Stimulated activated CD8-positive, alpha-beta memory T cell treated with anti-CD3 and anti-CD28 coated beads, Interleukin-12 subunit alpha, Interleukin-12 subunit beta, amount 100 ng/mL, for 24 hours (primary cell): ENCODE data around the gene BCAN.

Experiments
- DNase-seq: peaks from one replicate; pipeline ENCODE4 v3.0.0-alpha.2; 2020; ENCODE audit errors: extremely low read depth

The BCAN gene

DNA sequence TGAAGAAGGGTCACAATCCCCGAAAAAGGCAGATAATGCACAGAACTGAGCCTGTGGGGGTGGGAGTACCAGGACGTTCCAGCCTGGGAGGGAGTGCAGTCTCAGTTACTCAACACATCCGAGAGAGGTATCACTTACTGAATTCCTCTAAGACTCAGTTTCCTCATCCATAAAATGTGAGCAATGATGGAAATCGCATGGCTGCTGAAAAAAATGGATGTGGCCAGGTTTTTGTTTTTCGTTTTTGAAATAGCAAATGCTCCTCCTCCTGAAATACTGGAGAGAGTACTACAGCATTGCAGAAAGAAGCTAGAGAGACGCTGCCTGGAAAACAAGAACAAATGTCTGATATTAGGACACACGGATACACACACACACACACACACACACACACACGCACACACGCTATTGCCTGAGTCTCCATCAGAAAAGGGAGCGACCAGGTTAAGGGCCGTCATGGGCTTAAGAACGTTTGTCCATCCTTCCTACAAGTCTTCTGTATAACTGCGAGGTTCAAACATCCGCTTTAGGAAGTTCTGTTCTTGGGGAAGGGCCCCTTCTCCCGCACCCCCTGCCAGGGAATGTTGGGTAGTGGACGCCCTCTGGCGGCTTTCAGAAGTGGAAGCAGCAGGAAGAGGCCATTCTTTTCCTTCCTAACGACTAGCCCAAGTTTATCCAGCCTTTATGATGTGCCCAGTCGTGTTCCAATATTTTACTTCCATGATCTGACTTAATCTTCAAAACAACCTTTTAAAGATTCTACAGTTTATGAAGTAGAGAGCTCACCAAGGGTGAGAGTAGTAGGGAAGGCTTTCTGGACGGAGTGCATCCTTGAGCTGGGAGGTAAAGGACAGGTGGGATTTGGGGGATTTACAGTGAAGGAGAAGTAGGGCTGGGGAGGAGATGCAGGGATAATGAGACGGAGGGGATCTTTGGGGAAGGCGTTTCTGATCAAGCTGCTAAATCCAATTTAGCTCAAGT is 36.0 kb downstream of the BCAN start:
- DNase-seq, result no peak

DNA sequence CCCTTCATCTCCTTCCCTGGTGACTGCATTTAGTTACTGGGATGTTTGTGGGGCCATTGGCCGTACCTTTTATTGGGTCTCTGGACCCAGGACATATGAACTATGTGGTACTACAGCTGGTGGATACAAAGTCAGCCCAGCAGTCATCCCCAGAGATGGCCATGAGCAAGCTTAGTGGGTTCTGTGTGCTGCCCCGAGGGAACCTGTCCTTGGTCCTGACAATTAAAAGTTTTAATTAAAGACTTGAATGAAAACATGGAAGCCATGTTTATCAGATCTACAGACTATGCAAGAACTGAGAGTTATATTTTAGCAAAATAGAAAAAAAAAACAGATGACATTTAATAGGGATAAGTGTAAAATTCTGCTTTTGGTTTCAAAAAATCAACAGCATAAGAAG is 38.1 kb downstream of the BCAN start:
- DNase-seq, result no peak

DNA sequence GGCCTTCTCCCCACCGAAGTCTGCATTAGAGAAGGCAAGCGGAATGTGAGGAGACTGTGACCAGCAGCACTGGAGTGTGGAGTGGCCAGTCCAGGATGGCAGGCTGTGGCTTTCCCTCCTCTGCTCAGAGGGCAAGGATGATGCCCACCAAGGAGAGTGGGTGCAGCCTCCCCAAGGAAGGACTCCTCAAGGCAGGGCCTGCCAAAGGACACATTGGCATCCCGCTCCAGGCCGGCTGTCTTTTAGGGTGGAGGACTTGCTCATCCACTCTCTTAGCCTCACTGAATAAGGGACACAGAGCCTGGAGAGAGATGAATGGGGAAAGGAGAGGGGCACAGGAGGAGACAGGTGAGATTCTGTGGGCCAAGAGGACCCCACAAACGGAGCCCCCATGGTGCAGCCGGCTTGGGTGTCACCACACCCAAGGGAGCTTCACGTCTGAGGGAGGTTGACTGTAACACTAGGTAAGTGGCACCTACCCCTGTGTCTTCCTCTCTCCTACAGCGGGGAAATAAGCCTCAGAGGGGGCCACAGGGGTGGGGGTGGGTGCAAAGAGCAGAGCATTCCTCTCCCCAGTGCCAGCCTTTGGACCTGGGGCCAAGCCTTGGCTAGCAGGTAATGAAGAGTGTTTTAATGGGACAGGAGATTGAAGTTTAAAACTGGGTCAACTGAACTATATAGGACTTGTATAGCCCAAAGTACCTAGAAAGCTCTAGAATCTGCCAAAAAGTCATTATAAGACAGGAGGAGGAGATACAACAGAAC is 39.5 kb downstream of the BCAN start:
- no peak for DNase-seq

DNA sequence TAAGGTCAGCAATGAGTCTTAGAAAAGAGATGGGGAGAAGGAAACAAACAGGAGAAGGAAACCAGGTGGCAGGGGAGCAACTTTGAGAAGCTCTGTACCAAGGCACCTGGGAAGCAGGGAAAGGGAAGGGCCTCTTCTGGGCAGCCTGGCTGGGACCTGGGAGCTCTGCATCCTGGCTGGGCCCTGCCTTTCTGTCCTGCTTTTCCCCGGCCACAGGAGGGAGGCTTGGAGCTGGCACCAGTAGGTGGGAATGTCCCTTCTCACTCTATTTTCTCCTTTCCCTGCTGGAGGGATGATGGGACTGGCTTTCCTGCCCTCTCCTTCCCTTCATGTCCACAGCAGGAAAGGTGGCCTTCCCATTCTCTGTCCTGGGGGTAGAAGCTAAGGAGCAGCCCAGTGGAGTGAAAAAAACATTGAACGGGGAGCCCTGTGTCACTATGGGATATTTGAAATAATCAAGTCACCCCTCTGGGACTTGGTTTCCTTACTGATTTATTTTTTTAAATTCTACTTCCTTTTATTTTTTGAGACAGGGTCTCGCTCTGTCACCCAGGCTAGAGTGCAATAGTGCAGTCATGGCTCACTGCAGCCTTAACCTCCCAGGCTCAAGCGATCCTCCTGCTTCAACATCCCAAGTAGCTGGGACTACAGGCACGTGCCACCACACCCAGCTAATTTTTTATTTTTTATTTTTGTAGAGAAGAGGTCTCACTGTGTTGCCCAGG is 40.4 kb downstream of the BCAN start:
- DNase-seq, result no peak

DNA sequence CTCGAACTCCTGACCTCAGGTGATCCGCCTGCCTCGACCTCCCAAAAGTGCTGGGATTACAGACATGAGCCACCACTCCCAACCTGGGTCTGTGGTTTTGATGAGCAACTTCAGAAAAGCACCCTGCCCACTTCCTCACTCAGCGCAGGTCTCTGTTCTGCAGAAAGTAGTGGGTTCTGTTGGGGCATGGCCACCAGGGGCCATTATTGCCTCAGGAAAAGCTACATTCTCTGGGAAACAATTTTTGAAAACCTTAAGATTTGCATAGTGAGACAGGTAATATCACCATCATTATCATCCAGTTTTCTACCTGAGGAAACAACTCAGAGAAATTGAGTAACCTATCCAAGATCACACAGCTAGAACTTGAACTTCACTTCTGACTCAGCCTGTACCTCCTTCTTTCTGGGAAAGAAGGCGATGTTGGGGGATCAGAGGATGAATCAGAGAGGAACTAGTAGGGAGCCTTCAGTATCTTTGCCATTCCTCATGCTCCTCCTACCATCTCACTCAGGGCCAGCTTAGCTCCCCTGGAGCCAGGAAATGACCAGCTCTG is 42.4 kb downstream of the BCAN start:
- DNase-seq, result no peak

DNA sequence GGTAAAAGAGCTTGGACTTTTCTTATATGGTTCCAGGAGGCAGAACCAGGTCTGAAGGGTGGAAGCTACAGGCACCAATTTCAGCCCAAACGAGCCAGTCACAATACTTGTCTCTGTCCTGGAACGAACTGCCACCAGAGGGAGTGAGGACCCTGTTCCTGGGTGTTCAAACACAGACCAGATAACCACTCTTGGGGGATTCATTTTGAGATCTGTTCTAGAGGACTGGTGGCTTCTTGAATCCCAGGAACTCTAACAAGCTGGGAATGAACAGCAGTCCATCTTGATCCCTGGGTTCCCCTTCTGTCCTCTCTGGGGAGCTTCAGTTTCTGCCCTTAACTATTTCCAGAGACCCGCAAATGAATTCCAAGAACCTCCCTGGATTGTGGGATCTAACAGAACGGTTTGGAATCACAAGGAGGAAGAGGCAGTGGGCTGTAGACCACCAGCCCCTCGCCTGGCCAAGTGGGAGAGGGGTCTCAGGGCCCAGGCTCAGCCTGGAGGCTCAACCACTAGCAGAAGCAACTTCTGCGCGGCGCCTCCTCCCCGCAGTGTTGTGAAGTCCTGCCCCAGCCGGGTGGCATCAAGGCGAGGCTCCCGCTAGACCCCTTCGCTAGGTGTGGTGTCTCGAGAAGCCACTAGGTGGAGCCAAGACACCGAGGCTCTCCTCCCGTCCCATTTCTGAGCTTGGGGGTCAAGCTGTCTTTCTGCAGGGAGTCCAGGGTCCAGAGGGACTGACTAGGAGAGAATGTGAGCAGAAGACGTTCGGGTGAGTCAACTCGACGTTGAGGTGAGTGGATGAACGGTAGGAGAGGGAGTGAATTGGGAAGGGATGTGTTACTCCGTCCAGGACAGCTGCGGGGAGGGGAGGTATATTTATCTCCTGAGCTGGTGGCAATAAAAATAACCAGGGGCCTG is 47.4 kb downstream of the BCAN start:
- peak; percentile 39 for DNase-seq

DNA sequence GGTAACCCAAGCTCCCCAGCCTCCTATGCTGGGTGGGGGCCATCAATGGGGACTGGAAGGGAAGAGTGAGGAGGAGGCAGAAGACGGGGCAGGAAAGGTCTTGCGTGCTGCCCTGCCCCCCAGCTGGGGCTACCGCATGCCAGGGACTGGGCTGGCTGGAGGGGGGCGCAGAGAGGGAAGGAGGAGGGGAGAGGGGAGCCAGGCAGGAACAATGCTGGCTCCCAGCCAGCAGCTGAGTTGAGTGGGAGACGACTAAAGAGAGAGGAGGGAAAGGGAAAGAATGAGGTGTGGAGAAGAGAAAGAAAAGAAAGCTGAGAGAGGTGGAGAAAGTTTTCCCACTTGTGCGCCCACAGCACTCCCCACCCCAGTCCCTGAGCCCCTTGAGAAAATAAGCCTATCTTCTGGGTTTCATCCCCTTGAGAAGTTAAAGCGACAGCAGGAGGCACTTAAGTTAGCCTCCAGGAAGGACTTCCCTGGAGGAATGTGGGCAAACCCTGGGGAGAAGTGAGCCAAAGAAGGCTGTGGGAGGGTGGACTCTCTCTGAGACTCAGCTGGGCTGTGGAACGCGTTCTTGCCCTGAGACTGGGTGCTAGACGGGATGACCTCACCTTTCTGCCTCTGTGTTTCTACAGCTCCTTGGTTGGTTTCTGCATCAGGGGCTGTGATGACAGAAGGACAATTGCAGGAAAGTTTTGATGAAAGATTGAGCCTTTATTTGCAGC is 48.2 kb downstream of the BCAN start:
- DNase-seq, result no peak

DNA sequence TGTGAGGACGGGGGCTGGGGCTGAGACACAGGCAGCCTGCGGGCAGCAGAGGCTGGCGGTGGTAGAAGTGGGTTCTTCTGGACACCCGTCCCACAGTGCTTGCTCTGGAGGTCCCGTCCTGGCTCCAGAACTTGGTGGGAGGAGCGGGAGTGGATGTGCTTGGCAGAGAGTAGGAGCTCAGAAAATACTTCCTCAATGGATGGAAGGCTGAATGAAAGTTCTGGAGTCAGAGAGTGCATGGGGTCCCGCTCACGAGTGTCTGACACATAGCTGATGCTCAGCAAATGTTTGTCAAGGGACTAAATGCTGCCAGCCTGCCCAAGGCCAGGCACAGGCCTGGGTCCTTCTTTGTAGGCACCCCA is 48.7 kb downstream of the BCAN start:
- DNase-seq, result no peak

DNA sequence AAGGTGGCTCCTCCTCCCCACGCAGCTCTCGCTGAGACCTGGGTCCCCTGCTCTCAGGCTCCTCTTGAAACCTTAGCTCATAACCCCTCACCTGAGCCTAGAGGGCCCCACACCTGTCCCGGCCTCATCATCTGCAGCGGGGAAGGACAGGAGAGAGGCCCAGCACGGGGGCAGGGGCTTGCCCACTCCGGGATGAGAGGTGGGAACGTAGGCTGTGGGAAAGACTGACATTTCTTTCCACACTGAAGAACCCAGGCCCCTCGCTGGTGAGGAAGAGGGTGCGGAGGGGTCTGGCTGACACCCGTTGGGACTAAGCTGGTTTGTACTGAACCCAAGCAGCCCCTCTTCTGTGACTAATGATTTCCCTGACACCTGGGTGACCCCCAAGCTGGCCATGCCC is 49.3 kb downstream of the BCAN start:
- no peak for DNase-seq

DNA sequence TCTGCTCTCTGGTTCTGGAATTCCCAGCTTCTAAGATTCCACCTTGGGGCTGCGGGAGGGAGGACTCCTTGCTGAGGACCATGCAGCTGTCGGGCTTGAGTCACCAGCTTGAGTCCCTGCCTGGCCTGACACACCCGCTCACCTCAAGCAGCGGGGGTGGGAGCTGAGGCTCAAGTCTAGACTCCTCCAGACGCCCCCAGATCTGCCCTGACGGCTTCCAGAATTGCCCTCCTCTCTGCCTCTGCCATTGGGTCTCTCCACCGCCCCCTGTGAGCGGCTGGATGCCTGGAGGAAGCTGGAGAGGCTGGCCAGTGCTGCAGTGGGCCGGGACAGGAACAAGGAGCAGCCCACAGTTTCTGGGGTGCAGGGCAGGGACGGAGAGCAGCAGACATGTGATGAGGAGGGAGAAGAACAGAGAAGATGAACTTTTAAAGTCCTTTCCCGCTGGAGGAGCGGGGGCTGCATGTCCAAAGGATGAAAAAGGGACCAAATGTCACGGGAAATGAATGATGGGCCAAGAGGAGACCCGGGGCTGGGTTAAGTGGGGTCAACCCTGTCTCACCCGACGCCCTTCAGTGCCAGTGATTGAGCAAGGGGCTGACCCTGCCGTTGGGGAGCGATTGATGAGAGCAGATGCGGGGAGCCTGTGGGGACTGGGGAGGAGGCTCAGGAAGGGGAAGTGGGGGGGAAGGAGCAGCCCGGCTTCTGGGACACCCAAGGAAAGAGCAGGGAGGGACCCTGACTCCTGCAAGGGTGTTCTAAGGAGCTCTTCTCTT is 49.9 kb downstream of the BCAN start:
- DNase-seq, result no peak

DNA sequence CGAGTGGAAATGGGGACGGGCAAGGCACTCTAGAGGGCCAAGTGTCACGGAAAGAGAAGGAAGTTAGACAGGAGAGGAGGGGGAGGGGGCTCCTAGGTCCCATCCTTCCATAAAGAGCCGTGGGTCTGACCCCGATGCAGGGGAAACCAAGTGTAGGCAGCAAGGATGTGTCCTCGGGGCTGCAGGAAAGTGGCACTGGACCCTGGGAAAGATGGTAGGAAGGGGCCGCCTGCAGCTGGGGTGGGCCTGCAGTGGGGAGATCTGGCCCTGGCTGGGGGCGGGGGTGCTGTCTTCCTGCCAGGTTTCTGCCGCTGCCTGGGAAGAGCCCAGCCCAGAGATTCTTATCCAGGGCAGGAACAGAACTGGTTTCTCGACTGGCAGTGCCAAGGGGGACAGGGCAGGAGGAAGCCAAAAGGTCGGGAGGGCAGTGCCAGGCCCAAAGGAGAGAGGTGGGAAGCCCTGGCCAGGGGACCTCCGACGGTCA is 50.6 kb downstream of the BCAN start:
- DNase-seq, result no peak

DNA sequence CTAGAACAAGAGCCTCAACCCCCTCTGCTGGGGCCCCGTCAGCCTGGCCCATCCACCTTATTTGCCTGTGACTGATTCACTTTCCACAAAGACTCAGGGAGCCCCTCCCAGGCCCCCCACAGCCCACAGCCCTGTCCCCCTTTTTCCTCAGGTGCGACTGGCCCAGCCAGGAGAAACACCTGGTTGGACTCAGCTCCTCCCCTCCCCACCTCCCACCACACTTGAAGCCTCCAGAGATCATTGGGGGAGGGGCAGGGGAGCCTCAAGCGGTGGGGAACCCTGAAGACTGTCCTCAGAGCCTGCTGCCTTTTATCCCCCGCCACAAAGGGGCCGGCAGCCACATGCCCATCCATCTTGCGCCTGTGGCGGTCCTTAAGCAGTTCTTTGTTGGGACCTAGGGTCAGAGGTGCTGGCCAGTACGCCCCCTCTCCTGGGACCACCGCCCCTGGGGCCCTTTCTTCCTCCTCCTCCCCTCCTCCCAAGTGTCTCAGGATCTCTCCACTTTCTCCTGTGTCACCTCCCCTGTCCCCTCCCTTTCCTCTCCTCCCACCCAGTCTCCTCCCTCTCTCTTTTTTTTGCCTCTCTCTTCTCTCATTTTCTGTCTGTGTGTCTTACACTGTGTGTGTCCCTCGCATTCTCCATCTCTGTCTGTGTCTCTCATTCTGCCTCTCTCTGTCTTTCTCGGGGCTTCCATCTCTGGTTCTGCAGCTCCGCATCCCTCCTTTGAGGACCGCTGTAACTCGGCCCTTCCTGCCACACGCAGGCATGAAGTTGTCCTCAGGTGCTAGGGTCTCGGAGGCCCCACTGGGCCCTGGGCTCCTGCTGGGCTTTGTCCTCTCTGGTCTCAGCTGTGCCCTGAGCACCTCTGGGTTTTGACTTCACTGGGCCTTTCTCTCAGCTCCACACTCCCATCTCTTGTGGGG is 51.3 kb downstream of the BCAN start:
- no peak for DNase-seq

DNA sequence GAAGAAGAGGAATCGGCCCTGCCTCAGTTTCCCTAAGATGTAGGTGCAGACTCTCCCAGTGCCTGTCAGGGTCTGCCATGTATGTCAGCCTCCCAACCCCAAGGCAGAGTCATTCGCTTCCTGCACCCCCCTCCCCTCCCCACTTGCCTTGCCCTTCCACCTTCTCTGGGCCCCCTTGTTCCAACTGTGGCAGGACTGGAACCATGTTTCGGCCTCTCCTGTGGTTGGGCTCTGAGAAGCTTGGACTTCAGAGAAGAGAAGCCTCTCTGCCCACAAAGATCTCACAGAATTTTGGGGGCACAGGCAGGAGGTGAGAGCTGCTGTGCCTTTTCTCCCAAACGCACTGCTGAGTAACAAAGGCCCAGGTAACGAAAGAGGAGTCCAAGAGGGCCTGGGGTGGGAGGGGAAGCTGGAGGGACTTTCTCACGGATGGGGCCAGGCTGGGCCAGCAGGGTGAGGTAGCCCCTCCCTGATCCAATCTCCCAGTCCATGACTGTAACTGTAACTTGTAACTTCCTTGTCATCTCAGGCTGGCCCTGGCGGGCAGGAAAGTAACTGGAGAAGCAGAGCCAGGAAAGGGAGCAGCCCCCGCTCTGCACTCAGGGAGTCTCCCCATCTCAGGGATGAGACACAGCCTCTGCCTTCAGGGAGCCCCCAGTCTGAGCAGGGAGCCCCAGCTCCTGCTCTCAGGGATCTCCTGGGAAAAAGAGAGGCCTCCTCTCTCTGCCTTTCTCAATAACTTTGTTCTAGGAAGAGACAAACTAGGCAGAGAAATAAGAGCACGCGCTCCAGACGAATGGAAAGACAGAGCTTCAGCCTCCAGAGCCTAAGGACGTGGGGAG is 52.2 kb downstream of the BCAN start:
- DNase-seq, result no peak

DNA sequence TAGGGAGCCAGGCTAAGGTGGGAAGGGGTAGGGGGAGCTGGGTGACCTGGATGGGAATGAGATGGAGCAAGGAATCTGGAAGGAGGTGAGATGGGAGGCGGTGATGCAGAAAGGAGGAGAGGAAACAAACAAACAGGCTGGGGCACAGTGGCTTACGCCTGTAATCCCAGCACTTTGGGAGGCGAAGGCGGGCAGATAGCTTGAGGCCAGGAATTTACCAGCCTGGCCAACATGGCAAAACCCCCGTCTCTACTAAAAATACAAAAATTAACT is 52.7 kb downstream of the BCAN start:
- DNase-seq, result no peak

DNA sequence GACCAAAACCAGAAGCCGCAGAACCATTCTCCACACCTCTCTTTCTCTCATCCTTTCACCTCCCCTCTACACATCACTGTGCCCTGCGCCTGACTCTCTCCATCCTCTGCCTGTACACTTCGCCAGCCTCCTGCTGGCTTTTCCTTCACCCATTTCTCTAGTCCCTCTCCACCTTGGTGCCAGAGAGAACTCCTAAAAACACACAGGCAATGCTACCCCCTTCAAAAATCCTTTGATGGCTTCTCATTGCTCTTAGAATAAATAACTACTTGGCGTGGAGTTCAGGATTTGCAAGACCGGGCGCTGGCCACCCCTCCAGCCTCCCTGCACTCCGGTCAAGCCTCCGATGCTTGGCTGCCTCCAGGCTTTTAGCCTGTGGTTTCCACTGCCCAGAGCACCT is 54.8 kb downstream of the BCAN start:
- DNase-seq, result no peak

DNA sequence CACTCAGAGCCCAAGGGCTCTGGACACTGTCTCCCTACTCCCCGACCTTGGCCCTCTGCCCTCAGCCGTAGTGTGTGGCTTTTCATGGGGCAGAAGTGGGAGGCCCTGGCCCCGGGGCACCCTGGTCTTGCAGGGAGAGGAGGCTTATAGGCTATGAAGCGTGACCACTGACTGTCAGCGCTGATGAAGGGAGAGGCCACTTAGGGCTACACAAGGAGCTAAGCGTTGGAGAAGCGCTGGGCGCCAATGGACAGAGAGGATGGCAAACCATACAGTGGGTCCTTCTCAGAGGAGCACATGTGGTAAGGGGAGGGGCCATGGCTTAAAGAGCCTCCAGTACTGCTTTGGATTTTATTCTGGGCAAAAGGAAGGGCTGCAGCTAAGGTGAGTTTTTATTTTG is 55.6 kb downstream of the BCAN start:
- DNase-seq, result no peak

DNA sequence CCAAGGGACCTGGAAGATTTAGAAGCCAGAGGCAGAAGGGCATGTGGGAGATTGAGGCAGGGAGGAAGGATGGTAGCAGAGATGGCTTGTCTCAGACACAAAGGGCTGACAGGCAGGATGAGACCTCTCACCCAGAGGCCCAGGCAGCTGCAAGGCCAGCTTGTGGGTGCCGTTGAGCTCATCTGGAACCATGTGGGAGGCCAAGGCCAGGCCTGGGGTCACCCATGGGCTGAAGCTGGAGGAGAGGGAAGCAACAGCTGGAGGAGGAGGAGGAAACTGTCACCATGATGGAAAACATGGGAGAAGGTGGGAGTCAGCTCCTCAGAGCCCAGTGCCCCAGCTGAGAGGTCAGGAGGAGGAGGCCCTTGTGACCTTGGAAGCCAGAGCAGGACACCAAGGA is 57.1 kb downstream of the BCAN start:
- DNase-seq, result no peak
